NT2/D1 (cell line): ENCODE measurements around the gene SLC37A4.

ENCODE experiments used
- SUZ12 ChIP-seq: IDR thresholded peaks from 2 replicates; pipeline ENCODE4 v1.6.1; 2011; ENCODE audit not compliant: insufficient read length, insufficient read depth; ENCODE audit errors: extremely low read depth
- ZNF274 ChIP-seq: IDR thresholded peaks from 2 replicates; pipeline ENCODE4 v1.6.1; 2011; ENCODE audit warnings: mild to moderate bottlenecking, low read depth, low read length

DNA sequence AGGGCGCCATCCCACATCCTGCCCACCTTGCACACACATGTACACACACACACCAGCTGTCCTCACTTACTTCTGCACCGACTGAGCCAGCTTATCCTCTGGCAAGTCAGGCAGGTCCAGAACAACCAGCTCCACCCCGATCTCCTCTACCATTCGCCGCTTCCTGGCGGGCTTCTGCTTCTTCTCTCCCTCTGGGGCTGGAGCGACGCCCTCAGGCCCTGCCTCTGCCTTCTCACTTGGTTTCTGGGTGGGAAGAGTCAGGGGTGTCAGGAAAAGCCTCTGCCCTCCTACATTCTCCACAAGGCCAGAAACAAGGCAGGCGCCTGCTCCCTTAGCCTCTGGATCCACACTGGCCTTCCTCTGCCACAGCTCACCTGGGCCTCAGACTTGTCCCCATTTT is 18.0 kb upstream of the SLC37A4 start:
- no peak for TF ChIP-seq ZNF274
- TF ChIP-seq SUZ12, result no peak
